ENCODE results near the gene SLC5A10. TPM values are rescaled to one million over a fixed set of nuclear protein-coding genes. Genes with fewer than 3 reads are reported as not detected.

Gene SLC5A10
- polyA plus RNA-seq, 1 of the 3 experiments (the other 2 are of a cell fraction) = not detected

GRCh38 chr17:18996458-18996857 is 44.5 kb downstream of the SLC5A10 start:
- 94% methylated on average over 2 of the region's 2 CpGs for WGBS (ENCODE audit: low lambda C conversion rate)
- no peak for DNase-seq
- H3K27me3 ChIP-seq (ENCODE audit: insufficient read depth) = no peaks in the 10 kb centered on the region
- no peak overlapping the region for H2AFZ ChIP-seq (ENCODE audit: low read depth)
- CTCF ChIA-PET = interaction anchor here (0.7 kb wide), 1 partner anchor 35 kb away, joined by 3 read pairs; no protein-coding TSS in a partner anchor
- H3K4me2 ChIP-seq = no peak overlapping the region
- no peaks in the 10 kb centered on the region for H3K9me2 ChIP-seq
- no peaks in the 10 kb centered on the region for H4K20me1 ChIP-seq (ENCODE audit: insufficient read depth)
- peaks cover 86% of the 10 kb centered on the region for H3K79me2 ChIP-seq (ENCODE audit: insufficient read depth)
- no peak overlapping the region for H3K27ac ChIP-seq (ENCODE audit: low read depth in 2 of 2, low read length in 1 of 2)
- peaks cover 0 to 9% of the 10 kb centered on the region in 2 experiments; a peak in 1 of 4 replicates for H3K4me1 ChIP-seq (ENCODE audit: control insufficient read depth in 1 of 2, insufficient read depth in 2 of 2, low read depth in 1 of 2, low read length in 1 of 2)
- peaks cover 15% of the 10 kb centered on the region; the same call in 1 of the 2 replicates for H3K9me3 ChIP-seq
- TF ChIP-seq SIN3A (IDR thresholded peaks at IDR 0.05; ENCODE audit: borderline replicate concordance, low read depth, low read length) = no peak
- no peak for TF ChIP-seq IRF3 (IDR thresholded peaks at IDR 0.05; ENCODE audit: low read depth, low read length)
- TF ChIP-seq FOSL2 (IDR thresholded peaks at IDR 0.05; ENCODE audit: borderline replicate concordance, low read depth) = no peak
- TF ChIP-seq USF1 (IDR thresholded peaks at IDR 0.05; ENCODE audit: borderline replicate concordance, low read depth) = no peak
- no peak for TF ChIP-seq SMC3 (IDR thresholded peaks at IDR 0.05; ENCODE audit: low read depth, low read length)
- no peak for TF ChIP-seq RAD21 (IDR thresholded peaks at IDR 0.05; ENCODE audit: low read length)
- no peak for TF ChIP-seq FOXJ3 (CRISPR knock-in tag; IDR thresholded peaks at IDR 0.05)
- TF ChIP-seq, protein P1, sequence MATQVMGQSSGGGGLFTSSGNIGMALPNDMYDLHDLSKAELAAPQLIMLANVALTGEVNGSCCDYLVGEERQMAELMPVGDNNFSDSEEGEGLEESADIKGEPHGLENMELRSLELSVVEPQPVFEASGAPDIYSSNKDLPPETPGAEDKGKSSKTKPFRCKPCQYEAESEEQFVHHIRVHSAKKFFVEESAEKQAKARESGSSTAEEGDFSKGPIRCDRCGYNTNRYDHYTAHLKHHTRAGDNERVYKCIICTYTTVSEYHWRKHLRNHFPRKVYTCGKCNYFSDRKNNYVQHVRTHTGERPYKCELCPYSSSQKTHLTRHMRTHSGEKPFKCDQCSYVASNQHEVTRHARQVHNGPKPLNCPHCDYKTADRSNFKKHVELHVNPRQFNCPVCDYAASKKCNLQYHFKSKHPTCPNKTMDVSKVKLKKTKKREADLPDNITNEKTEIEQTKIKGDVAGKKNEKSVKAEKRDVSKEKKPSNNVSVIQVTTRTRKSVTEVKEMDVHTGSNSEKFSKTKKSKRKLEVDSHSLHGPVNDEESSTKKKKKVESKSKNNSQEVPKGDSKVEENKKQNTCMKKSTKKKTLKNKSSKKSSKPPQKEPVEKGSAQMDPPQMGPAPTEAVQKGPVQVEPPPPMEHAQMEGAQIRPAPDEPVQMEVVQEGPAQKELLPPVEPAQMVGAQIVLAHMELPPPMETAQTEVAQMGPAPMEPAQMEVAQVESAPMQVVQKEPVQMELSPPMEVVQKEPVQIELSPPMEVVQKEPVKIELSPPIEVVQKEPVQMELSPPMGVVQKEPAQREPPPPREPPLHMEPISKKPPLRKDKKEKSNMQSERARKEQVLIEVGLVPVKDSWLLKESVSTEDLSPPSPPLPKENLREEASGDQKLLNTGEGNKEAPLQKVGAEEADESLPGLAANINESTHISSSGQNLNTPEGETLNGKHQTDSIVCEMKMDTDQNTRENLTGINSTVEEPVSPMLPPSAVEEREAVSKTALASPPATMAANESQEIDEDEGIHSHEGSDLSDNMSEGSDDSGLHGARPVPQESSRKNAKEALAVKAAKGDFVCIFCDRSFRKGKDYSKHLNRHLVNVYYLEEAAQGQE (IDR thresholded peaks at IDR 0.05; ENCODE audit: low read depth, low read length) = no peak
- TF ChIP-seq TEAD4 (IDR thresholded peaks at IDR 0.05; ENCODE audit: borderline replicate concordance, insufficient read depth) = no peak
- no peak for TF ChIP-seq FOXM1 (IDR thresholded peaks at IDR 0.05; ENCODE audit: low read depth)
- TF ChIP-seq, protein P2, sequence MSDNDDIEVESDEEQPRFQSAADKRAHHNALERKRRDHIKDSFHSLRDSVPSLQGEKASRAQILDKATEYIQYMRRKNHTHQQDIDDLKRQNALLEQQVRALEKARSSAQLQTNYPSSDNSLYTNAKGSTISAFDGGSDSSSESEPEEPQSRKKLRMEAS (IDR thresholded peaks at IDR 0.05; ENCODE audit: low read depth) = no peak
- TF ChIP-seq GABPA (IDR thresholded peaks at IDR 0.05; ENCODE audit: low read depth) = no peak
- peaks cover 4 to 17% of the 10 kb centered on the region in 2 experiments for H3K36me3 ChIP-seq (replicated peaks in 1 of 2; ENCODE audit: control insufficient read depth in 1 of 2, insufficient read depth in 2 of 2, low read length in 1 of 2)
- POLR2A ChIA-PET = no interaction called here
- no peaks in the 10 kb centered on the region for H3F3A ChIP-seq (replicated peaks; ENCODE audit: insufficient read depth)
- H3K4me3 ChIP-seq (ENCODE audit: low read depth in 2 of 2, low read length in 1 of 2) = no peak overlapping the region
- H3K9ac ChIP-seq = no peak overlapping the region
